KOPT-K1 (cell line): ENCODE data around the gene PHACTR2.

Experiments used
- H3K27ac ChIP-seq: fragments of 200-600 bp; sonication (generic); 2 replicates; pipeline ENCODE4 v1.5.1; 2016; ENCODE audit warnings: antibody characterized with exemption, mild to moderate bottlenecking, low read depth, low read length; ENCODE audit not compliant: poor library complexity, severe bottlenecking
- H3K36me3 ChIP-seq: fragments of 200-600 bp; sonication (generic); 2 replicates; pipeline ENCODE4 v1.5.1; 2017; ENCODE audit warnings: antibody characterized with exemption, mild to moderate bottlenecking, low read length, moderate library complexity; ENCODE audit not compliant: insufficient read depth
- H3K9me3 ChIP-seq: fragments of 200-600 bp; sonication (generic); 2 replicates; pipeline ENCODE4 v1.5.1; 2017; ENCODE audit warnings: antibody characterized with exemption, low read length, mild to moderate bottlenecking; ENCODE audit not compliant: insufficient read depth, poor library complexity, severe bottlenecking

The PHACTR2 gene

DNA sequence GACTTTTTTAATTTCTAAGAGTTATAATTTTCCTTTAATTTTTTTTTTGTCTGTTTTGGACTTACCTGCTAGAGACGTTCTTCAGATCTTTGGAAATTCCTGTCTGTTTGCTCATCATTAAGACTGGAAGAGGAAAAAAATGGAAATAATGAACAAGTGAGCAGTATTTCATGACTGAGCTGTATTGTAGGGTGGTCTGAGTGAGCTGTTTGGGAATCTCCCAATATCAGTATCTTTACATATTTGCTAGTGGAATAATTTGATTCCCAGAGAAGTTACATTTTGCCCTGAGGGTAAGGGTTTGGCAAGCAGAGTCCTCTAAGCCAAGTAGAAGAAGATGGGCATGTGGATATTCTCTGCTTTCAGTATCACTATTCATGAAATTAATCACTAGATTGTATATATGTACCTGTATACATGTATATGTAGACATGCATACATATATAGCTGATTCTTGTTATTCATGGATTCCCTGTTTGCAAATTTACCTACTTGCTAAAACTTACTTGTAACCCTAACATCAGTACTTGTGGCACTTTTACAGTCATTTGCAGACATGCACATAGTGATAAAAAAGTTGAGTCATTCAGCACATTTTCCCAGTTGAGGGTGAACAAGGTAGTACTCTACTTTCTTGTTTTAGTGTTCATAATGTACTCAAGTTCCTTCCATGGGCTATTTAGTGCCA is 200.0 kb downstream of the PHACTR2 start:
- H3K9me3 ChIP-seq, result peaks cover 14% of the 10 kb centered on the region
- H3K27ac ChIP-seq, result no peak overlapping the region
- no peaks in the 10 kb centered on the region for H3K36me3 ChIP-seq

DNA sequence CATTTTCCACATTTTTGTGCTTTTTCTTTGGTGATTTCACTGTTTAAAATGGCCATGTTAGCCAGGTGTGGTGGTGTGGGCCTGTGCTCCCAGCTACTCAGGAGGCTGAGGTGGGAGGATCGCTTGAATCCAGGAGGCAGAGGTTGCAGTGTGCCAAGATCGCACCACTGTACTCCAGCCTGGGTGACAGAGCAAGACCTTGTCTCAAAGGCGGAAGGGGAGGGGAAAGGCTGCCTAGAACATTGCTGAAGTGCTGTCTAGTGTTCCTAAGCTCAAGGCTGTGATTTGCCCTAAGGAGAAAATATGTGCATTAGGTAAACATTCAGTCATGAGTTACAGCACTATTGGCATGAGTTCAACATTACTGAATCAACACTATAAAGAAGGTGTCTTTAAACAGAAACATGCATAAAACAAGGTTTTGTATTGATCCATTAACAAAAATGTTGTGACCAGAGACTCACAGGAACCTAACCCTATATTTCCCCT is 200.6 kb downstream of the PHACTR2 start:
- Histone ChIP-seq H3K36me3 (no peaks in the 10 kb centered on the region), H3K27ac (no peak overlapping the region)

DNA sequence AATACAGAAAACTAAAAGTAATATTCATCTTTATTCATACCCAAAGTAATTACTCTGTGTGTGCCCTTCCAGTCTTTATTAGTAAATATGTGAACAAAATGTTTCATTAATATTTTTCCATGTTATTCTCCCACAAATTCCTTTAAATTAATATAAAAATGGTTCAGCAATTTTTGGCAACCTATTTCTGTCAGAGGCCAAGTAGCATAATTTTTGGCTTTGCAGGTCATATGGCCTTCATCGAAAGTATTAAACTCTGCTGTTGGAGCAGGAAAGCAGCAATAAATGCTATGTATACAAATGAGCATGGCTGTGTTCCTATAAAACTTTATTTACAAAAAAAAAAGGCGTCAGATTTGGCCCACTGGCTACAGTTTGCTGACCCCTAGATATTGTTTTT is 202.6 kb downstream of the PHACTR2 start:
- H3K27ac ChIP-seq, result no peak overlapping the region
- no peaks in the 10 kb centered on the region for H3K36me3 ChIP-seq
- H3K9me3 ChIP-seq, result peaks cover 9% of the 10 kb centered on the region

More for the DNA sequence above, 200.6 kb downstream of the PHACTR2 start:
- H3K9me3 ChIP-seq, result peaks cover 14% of the 10 kb centered on the region
